Coronary artery (tissue), 2 donors: Measurements from ENCODE around the gene CACNA2D2.

Experiments
- DNase-seq: peaks from one replicate; pipeline ENCODE4 v3.0.0-alpha.2; 2017; ENCODE audit warnings: low spot score
- H3K27ac ChIP-seq, 2 donors: fragments of 200-600 bp; sonication (generic); one replicate each; pipeline ENCODE4 v1.5.1; 2016 to 2019
- H3K4me3 ChIP-seq: fragments of 200-600 bp; sonication (generic); 2 replicates; pipeline ENCODE4 v1.5.1; 2016; ENCODE audit warnings: mild to moderate bottlenecking, moderate library complexity
- TF ChIP-seq, protein P1 (sequence below): fragments of 200-600 bp; sonication (generic); IDR thresholded peaks from one replicate; pipeline ENCODE4 v1.5.1; 2019; ENCODE audit warnings: antibody characterized with exemption

The CACNA2D2 gene

DNA sequence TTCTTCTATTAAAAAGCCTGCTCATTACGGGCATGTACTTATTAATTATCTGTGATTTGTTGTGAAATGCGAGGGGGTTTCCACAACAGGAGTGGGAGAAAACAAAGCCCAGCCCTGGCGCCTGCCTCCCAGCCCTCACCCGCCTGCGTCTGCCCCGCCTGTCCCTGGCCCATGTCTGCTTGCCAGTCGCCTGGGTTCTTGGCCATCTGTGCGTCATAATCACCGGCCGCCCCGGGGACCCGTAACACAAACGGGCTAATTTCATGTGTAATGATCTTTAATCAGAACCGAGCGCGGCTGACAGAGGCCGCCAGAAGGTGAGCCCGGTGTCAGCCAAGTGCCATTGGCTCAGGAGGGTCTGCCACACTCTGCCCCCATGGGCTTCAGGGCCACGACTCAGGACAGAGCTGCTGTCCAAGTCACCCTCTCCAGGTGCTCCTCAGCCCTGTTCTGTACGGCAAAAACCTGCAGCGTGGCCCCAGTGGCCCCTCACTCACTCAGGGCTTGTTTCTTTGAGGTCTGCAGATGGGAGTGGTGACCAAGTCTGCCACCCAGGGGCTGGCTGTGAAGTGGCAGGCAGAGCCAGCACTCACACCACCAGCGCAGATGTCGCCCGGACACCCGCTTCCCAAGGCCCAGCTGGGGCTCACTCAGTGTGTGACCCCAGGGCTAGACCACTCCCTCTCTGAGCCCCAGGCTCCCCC is 115.3 kb downstream of the CACNA2D2 start:
- Histone ChIP-seq H3K4me3 (no peak overlapping the region), H3K27ac (no peak overlapping the region)
- TF ChIP-seq, protein P1, sequence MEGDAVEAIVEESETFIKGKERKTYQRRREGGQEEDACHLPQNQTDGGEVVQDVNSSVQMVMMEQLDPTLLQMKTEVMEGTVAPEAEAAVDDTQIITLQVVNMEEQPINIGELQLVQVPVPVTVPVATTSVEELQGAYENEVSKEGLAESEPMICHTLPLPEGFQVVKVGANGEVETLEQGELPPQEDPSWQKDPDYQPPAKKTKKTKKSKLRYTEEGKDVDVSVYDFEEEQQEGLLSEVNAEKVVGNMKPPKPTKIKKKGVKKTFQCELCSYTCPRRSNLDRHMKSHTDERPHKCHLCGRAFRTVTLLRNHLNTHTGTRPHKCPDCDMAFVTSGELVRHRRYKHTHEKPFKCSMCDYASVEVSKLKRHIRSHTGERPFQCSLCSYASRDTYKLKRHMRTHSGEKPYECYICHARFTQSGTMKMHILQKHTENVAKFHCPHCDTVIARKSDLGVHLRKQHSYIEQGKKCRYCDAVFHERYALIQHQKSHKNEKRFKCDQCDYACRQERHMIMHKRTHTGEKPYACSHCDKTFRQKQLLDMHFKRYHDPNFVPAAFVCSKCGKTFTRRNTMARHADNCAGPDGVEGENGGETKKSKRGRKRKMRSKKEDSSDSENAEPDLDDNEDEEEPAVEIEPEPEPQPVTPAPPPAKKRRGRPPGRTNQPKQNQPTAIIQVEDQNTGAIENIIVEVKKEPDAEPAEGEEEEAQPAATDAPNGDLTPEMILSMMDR = no peak
- DNase-seq = no peak

DNA sequence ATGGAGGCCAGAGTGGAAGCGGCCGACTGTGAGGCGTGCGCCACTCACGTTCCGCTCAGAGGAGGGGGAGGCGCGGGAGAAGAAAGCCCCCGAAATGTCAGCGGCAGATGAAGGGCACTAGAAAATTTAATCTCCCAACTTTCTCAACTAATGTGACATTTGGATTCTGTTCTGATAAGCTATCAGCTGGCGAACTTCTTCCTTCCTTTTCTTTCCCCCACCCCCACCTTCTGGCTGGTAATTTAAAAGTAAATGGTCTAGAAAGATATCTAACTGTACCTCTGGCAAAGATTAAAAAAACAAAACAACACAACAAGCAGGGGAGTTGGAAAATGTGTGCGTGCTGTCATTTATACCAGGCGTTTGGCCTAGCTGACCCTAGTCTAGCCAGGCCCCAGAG is 117.7 kb downstream of the CACNA2D2 start:
- TF ChIP-seq, protein P1 = no peak
- no peak overlapping the region for H3K27ac ChIP-seq

DNA sequence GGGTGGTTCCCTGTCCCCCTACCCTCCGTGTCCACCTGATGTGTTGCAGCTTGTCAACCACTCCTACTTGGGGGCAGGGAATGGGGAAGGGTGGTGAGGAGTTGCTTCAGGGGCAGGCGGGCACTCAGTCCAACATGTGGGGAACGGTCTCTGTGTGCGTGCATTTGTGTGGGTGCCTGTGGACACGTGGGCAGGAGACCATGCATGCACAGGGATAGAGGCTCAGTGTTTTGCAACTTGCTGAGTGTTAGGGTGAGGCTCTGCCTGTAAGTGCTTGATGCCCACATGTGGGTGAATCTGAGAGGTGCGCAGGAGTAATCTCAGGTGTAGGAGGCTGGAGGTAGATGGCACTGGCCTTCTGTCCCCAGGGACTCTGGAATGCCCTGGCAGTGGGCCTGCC is 119.7 kb downstream of the CACNA2D2 start:
- no peak for DNase-seq
- H3K27ac ChIP-seq = no peak overlapping the region
- TF ChIP-seq, protein P1 = no peak
- no peak overlapping the region for H3K4me3 ChIP-seq

More for the DNA sequence above, 117.7 kb downstream of the CACNA2D2 start:
- H3K4me3 ChIP-seq = no peak overlapping the region
- DNase-seq = no peak

DNA sequence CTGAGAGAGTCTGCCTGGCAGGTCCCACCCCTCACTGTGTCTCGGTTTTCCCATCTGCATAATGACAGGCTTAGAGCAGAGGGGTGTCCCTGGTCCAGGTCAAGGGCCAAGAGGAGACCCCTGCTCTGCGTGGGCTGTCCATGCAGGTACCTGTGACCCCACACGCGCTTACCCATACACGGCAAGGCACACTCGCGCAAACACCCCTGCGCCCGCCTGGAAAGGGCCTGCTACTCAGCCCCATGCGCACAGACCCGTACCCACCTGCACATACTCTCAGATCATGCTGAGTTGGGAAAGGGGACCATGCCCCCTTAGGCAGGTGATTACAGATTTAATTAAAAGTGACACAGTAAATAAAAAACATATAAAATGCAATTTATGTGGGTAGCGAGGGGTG is 120.7 kb downstream of the CACNA2D2 start:
- no peak for DNase-seq
- no peak overlapping the region for H3K27ac ChIP-seq
- no peak overlapping the region for H3K4me3 ChIP-seq
- TF ChIP-seq, protein P1 = no peak

DNA sequence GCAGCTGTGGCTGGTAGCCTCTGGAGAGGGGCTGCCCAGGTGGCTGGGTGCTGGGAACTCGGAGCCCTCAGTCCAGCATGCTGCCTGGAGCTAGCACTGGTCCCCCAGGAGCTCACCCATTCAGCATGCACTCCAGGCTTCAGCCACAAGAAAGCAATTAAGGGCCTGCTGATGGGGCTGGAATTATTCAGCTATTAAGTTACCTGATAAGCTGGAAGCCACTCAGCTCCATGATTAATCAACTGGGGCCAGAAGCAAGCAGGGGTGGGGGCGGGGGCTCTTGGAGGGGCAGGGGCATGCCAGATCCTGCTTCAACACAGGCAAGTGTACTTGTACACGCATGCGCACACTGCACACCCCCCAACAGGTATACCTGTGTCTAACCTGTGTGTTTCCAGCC is 122.1 kb downstream of the CACNA2D2 start:
- no peak for DNase-seq
- H3K4me3 ChIP-seq = no peak overlapping the region
- no peak overlapping the region for H3K27ac ChIP-seq
- TF ChIP-seq, protein P1 = no peak

DNA sequence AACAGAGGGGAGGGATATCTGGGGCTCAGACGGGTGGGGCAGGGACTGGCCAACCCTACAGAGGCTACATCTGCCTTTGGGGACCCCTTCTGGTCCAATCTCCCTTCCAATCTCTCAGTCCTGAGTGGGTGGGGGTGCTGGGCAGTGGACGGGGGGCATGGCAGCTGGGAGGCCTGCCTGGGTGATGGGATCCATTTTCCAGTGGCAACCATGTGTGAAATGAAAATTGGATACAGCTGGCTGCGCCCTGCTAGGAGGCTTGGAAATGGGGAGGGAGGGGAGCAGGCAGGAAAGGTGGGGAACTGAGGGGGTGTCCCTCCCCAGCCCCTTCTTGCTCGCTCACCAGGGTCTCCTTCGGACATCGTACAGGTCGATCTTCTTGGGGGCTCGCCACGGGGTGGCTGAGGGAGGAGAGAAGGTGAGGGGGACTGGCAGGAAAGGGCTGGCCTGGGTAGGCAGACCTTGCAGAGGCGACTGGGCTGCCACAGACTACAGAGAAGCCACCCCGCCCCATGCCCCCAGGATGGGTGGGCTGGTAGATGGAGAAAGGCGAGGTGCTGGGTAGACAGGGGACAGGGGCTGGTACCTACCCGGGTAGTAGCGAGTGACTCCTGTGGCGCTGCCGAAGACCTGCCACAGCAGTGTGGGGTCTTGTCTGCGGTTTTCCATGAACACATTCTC is 122.9 kb downstream of the CACNA2D2 start:
- DNase-seq = no peak
- H3K27ac ChIP-seq = no peak overlapping the region

More for the DNA sequence above, 122.9 kb downstream of the CACNA2D2 start:
- TF ChIP-seq, protein P1 = no peak
- H3K4me3 ChIP-seq = no peak overlapping the region
